Neutrophil (primary cell): ENCODE results near the gene CNOT1.

Experiments
- H3K27ac ChIP-seq: fragments of 200-600 bp; sonication (generic); 2 replicates; pipeline ENCODE4 v1.5.1; 2016; ENCODE audit warnings: mild to moderate bottlenecking, moderate library complexity
- H3K27me3 ChIP-seq: fragments of 200-600 bp; sonication (generic); 2 replicates; pipeline ENCODE4 v1.6.0; 2016; ENCODE audit warnings: mild to moderate bottlenecking
- H3K36me3 ChIP-seq: fragments of 200-600 bp; sonication (generic); 2 replicates; pipeline ENCODE4 v1.5.1; 2017
- H3K4me1 ChIP-seq, 2 experiments: fragments of 200-600 bp in 1 of 2; sonication (generic) in 1 of 2; 1 replicate in 1 of 2; 2 replicates in 1 of 2; pipeline versions ENCODE4 v1.5.1 to v1.6.1; 2013 to 2016; ENCODE audit warnings: low read depth in 1 of 2, low read length in 1 of 2, mild to moderate bottlenecking in 1 of 2, moderate library complexity in 1 of 2; ENCODE audit not compliant: control insufficient read depth in 1 of 2, insufficient read depth in 1 of 2
- H3K4me3 ChIP-seq, 2 experiments: fragments of 200-600 bp in 1 of 2; sonication (generic) in 1 of 2; 1 replicate in 1 of 2; 2 replicates in 1 of 2; pipeline ENCODE4 v1.5.1; 2013 to 2016; ENCODE audit warnings: low read depth in 1 of 2, low read length in 1 of 2, mild to moderate bottlenecking in 1 of 2, moderate library complexity in 1 of 2
- H3K9me3 ChIP-seq: fragments of 200-600 bp; sonication (generic); 2 replicates; pipeline ENCODE4 v1.5.1; 2016
- CTCF ChIP-seq: fragments of 200-600 bp; sonication (generic); IDR thresholded peaks from 2 replicates; pipeline ENCODE4 v1.5.1; 2016; ENCODE audit warnings: antibody characterized with exemption

CNOT1 gene

DNA sequence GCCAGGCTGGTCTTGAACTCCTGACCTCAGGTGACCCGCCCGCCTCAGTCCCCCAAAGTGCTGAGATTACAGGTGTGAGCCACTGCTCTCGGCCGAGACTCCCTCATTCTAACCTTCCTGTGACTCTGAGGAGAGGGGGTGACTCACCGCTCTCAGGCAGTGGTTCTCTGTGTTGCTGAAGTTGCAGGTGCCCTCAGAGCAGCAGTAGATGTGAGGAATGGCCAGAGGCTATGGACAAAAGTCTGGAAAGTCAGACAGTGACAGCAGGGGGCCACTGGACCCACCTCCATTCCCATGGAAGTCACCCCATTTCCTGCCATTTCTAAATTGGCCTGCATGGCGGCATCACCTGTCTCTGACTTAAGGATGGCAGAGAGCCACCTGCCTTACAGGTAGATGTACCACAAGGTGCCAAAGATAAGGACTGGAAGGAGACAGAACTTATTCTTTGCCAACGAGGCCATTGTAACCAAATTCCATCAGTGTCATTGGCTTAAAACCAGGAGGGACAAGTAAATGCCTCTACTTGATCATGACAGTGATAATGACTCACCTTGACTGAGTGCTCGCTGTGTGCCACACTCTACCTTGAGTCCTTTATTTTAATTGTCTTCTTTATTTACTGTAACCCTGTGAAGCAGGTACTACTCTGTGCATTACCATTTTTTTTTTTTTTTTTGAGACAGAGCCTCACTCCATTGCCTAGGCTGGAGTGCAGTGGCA lies 15.3 kb upstream of the CNOT1 start:
- H3K27ac ChIP-seq, result no peak overlapping the region
- no peaks in the 10 kb centered on the region for H3K36me3 ChIP-seq
- H3K4me3 ChIP-seq, result no peak overlapping the region
- no peaks in the 10 kb centered on the region for H3K9me3 ChIP-seq
- H3K27me3 ChIP-seq, result no peaks in the 10 kb centered on the region
- no peak for TF ChIP-seq CTCF
- no peaks in the 10 kb centered on the region for H3K4me1 ChIP-seq

- no peak overlapping the region for H3K4me3 ChIP-seq
- H3K36me3 ChIP-seq, result no peaks in the 10 kb centered on the region
- no peak for TF ChIP-seq CTCF
- H3K9me3 ChIP-seq, result no peaks in the 10 kb centered on the region
- no peaks in the 10 kb centered on the region for H3K4me1 ChIP-seq
- no peaks in the 10 kb centered on the region for H3K27me3 ChIP-seq
- H3K27ac ChIP-seq, result no peak overlapping the region
Observed at GRCh38 chr16:58644108-58644507, 14.5 kb upstream of the CNOT1 start.

DNA sequence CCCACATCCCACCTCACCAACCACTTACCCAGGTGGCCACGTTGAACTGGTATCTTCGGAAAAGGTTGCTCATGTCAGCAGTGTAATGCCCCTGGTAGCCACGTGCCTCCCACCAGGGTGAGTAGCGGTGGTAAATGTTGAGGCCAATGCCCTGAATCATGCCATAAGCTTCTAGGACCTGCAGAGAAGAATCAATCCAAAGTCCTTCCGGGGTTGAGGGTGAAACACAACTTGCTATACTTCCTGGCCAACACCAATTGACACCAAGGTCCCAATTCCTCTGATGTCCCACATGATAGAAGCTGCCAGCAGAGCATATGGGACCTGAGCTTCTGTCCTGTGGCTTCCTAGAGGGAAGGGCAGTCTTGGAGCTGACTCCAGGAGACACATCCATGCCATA lies 11.3 kb upstream of the CNOT1 start:
- H3K27ac ChIP-seq, result no peak overlapping the region
- peaks cover 4% of the 10 kb centered on the region in 2 experiments for H3K4me1 ChIP-seq
- no peaks in the 10 kb centered on the region for H3K9me3 ChIP-seq
- TF ChIP-seq CTCF, result no peak
- peaks cover 7% of the 10 kb centered on the region for H3K27me3 ChIP-seq
- no peaks in the 10 kb centered on the region for H3K36me3 ChIP-seq
- H3K4me3 ChIP-seq, result no peak overlapping the region

- no peak for TF ChIP-seq CTCF
Observed at GRCh38 chr16:58639836-58640235, 10.2 kb upstream of the CNOT1 start.

DNA sequence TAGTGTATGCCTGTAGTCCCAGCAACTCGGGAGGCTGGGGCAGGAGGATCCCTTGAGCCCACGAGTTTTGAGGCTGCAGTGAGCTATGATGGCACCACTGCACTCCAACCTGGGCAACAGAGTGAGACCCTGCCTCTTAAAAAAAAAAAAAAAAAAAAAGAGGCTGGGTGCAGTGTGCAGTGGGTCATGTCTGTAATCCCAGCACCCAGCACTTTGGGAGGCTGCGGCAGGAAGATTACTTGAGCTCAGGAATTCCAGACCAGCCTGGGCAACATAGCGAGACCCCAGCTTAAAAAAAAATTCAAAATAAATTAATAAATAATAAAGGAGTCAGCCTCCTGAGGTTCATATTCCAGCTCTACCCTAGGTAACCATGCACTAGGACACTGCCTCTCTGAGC lies 9.6 kb upstream of the CNOT1 start:
- Histone ChIP-seq H3K27ac (no peak overlapping the region), H3K36me3 (no peaks in the 10 kb centered on the region), H3K27me3 (peaks cover 7% of the 10 kb centered on the region), H3K4me1 (peaks cover 4% of the 10 kb centered on the region in 2 experiments), H3K9me3 (no peaks in the 10 kb centered on the region), H3K4me3 (no peak overlapping the region)
- TF ChIP-seq CTCF, result no peak

More at GRCh38 chr16:58639836-58640235, 10.2 kb upstream of the CNOT1 start:
- H3K9me3 ChIP-seq, result no peaks in the 10 kb centered on the region
- H3K4me1 ChIP-seq, result peaks cover 4% of the 10 kb centered on the region in 2 experiments
- no peak overlapping the region for H3K27ac ChIP-seq
- H3K4me3 ChIP-seq, result no peak overlapping the region
- H3K36me3 ChIP-seq, result no peaks in the 10 kb centered on the region
- peaks cover 7% of the 10 kb centered on the region for H3K27me3 ChIP-seq
